NCI-H2227 (cell line): ENCODE measurements around the gene SPATC1L.

Experiments
- DNase-seq: peaks from one replicate; lab custom pipeline; 2025; ENCODE audit not compliant: unreplicated experiment; lab: John Stamatoyannopoulos, UW

Gene SPATC1L

GRCh38 chr21:46122758-46123683 is 61.2 kb downstream of the SPATC1L start:
- no peak for DNase-seq

- DNase-seq = no peak
Observed at GRCh38 chr21:46122237-46122671, 62.0 kb downstream of the SPATC1L start.

GRCh38 chr21:46121286-46122221 is 62.7 kb downstream of the SPATC1L start:
- DNase-seq = no peak

- DNase-seq = no peak
Observed at GRCh38 chr21:46120301-46121285, 63.7 kb downstream of the SPATC1L start.

GRCh38 chr21:46119637-46120271 is 64.5 kb downstream of the SPATC1L start:
- no peak for DNase-seq

- DNase-seq = no peak
Observed at GRCh38 chr21:46119144-46119636, 65.1 kb downstream of the SPATC1L start.

- DNase-seq = no peak
Observed at GRCh38 chr21:46118316-46119143, 65.7 kb downstream of the SPATC1L start.

GRCh38 chr21:46117586-46118315 is 66.5 kb downstream of the SPATC1L start:
- DNase-seq = no peak

- DNase-seq = no peak
Observed at GRCh38 chr21:46116776-46117585, 67.3 kb downstream of the SPATC1L start.

GRCh38 chr21:46116189-46116775 is 68.0 kb downstream of the SPATC1L start:
- no peak for DNase-seq

- DNase-seq = no peak
Observed at GRCh38 chr21:46115441-46116188, 68.6 kb downstream of the SPATC1L start.

GRCh38 chr21:46114963-46115362 is 69.3 kb downstream of the SPATC1L start:
- no peak for DNase-seq

GRCh38 chr21:46113497-46114176 is 70.6 kb downstream of the SPATC1L start:
- DNase-seq = no peak

GRCh38 chr21:46112725-46113215 is 71.5 kb downstream of the SPATC1L start:
- no peak for DNase-seq

GRCh38 chr21:46111857-46112724 is 72.2 kb downstream of the SPATC1L start:
- DNase-seq = no peak
